HCT116 (cell line): ENCODE data around the gene TMEM132C. TPM values are rescaled to one million over a fixed set of nuclear protein-coding genes. Genes with fewer than 3 reads are reported as not detected.

Source experiments
- ATAC-seq: fragments of 200-7000 bp; cut with Tn5 transposase; 2 replicates; pipeline ENCODE4 v1.9.1; 2020; ENCODE audit warnings: mild to moderate bottlenecking, moderate library complexity
- BruUV-seq: library from RNA; stranded (reverse); fragments of 400-500 nt; replicated peaks from 2 replicates; lab custom pipeline; 2021; lab: Mats Ljungman, UMichigan
- CTCF ChIA-PET: fragments of 300-600 bp; sonication (Branson Sonifier 250); formaldehyde crosslinking; loops from one replicate; lab custom pipeline; 2021; ENCODE audit warnings: antibody characterized with exemption; lab: Charles Lee
- POLR2A ChIA-PET: fragments of 300-600, 350-600 bp; sonication (Branson Sonifier 250); formaldehyde crosslinking; loops from one replicate; lab custom pipeline; 2021; ENCODE audit warnings: antibody characterized with exemption; lab: Charles Lee
- RAD21 ChIA-PET, 2 experiments: fragments of 300-600 bp; sonication (Branson Sonifier 250); formaldehyde crosslinking; loops; one replicate each; lab custom pipeline; 2023; ENCODE audit warnings: low total read pairs in 2 of 2; ENCODE audit not compliant: uncharacterized antibody in 2 of 2, unreplicated experiment in 2 of 2, low non-redundant PET in 1 of 2; lab: Charles Lee
- DNase-seq: peaks from one replicate; pipeline ENCODE4 v3.0.0-alpha.2; 2010; ENCODE audit warnings: low read depth, low spot score
- H2AFZ ChIP-seq: fragments of 200-600 bp; shearing (Covaris generic), sonication (generic); 2 replicates; pipeline ENCODE4 v1.6.1; 2017; ENCODE audit warnings: low read depth, mixed run types, mixed read lengths, antibody characterized with exemption, low read length; ENCODE audit not compliant: poor library complexity, severe bottlenecking
- H3K27ac ChIP-seq: 2 replicates; pipeline ENCODE4 v1.5.1; 2012; ENCODE audit warnings: low read depth, low read length
- H3K27me3 ChIP-seq: fragments of 200-600 bp; sonication (generic); 2 replicates; pipeline ENCODE4 v1.6.1; 2016; ENCODE audit warnings: mixed run types, low read length, mixed read lengths; ENCODE audit not compliant: insufficient read depth
- H3K36me3 ChIP-seq, 2 experiments: fragments of 200-500 bp in 1 of 2; fragments of 200-600 bp in 1 of 2; sonication (Bioruptor generic) in 1 of 2; sonication (generic) in 1 of 2; 2 replicates each; pipeline versions ENCODE4 v1.5.1 to v1.6.1; 2014 to 2016; ENCODE audit warnings: low read length in 2 of 2, inconsistent platforms in 1 of 2, mixed read lengths in 1 of 2, mixed run types in 1 of 2; ENCODE audit not compliant: insufficient read depth in 2 of 2, control insufficient read depth in 1 of 2
- H3K4me1 ChIP-seq, 2 experiments: fragments of 200-600 bp in 1 of 2; sonication (generic) in 1 of 2; 2 replicates each; pipeline versions ENCODE4 v1.5.1 to v1.6.1; 2012 to 2017; ENCODE audit warnings: low read length in 2 of 2, inconsistent platforms in 1 of 2, mild to moderate bottlenecking in 1 of 2, mixed read lengths in 1 of 2, mixed run types in 1 of 2, moderate library complexity in 1 of 2; ENCODE audit not compliant: insufficient read depth in 2 of 2, control insufficient read depth in 1 of 2
- H3K4me2 ChIP-seq: fragments of 200-600 bp; sonication (generic); 2 replicates; pipeline ENCODE4 v1.6.1; 2017; ENCODE audit warnings: mixed run types, low read length, mixed read lengths
- H3K4me3 ChIP-seq, 2 experiments: fragments of 200-600 bp in 1 of 2; sonication (generic) in 1 of 2; replicated peaks in 1 of 2; 2 replicates each; pipeline ENCODE4 v1.5.1; 2011 to 2016; ENCODE audit warnings: low read length in 2 of 2, control low read depth in 1 of 2, low read depth in 1 of 2, mild to moderate bottlenecking in 1 of 2, mixed read lengths in 1 of 2, mixed run types in 1 of 2
- H3K79me2 ChIP-seq: fragments of 200-600 bp; sonication (generic); 2 replicates; pipeline ENCODE4 v1.6.1; 2017; ENCODE audit warnings: mild to moderate bottlenecking, mixed run types, low read length, moderate library complexity, mixed read lengths; ENCODE audit not compliant: insufficient read depth
- H3K9ac ChIP-seq: fragments of 200-600 bp; sonication (generic); 2 replicates; pipeline ENCODE4 v1.6.1; 2016; ENCODE audit warnings: low read length, mixed read lengths
- H3K9me2 ChIP-seq: fragments of 200-600 bp; sonication (generic), shearing (Covaris generic); 2 replicates; pipeline ENCODE4 v1.6.1; 2017; ENCODE audit warnings: mixed run types, mild to moderate bottlenecking, moderate library complexity; ENCODE audit not compliant: insufficient read depth
- H3K9me3 ChIP-seq, 2 experiments: fragments of 200-500 bp in 1 of 2; fragments of 200-600 bp in 1 of 2; sonication (Bioruptor generic) in 1 of 2; sonication (generic) in 1 of 2; 2 replicates each; pipeline ENCODE4 v1.6.1; 2014 to 2017; ENCODE audit warnings: low read length in 2 of 2, mixed read lengths in 2 of 2, inconsistent platforms in 1 of 2, low read depth in 1 of 2, mild to moderate bottlenecking in 1 of 2, mixed run types in 1 of 2, moderate library complexity in 1 of 2; ENCODE audit not compliant: control insufficient read depth in 1 of 2, insufficient read depth in 1 of 2
- H4K20me1 ChIP-seq: fragments of 200-600 bp; sonication (generic), shearing (Covaris generic); 2 replicates; pipeline ENCODE4 v1.6.1; 2017; ENCODE audit warnings: mixed run types, mild to moderate bottlenecking, moderate library complexity; ENCODE audit not compliant: insufficient read depth
- CBX3 ChIP-seq: IDR thresholded peaks from 2 replicates; pipeline ENCODE4 v1.6.1; 2012; ENCODE audit warnings: low read depth
- CEBPB ChIP-seq: IDR thresholded peaks from 2 replicates; pipeline ENCODE4 v1.6.1; 2012; ENCODE audit warnings: low read depth
- CTCF ChIP-seq, 3 experiments: fragments of 200-600 bp in 1 of 3; sonication (generic) in 1 of 3; IDR thresholded peaks in 2 of 3; conservative IDR thresholded peaks in 1 of 3; 2 replicates each; pipeline ENCODE4 v1.5.1; 2012 to 2017; ENCODE audit warnings: low read depth in 2 of 3, low read length in 2 of 3, antibody characterized with exemption in 1 of 3, borderline replicate concordance in 1 of 3, control low read depth in 1 of 3, mild to moderate bottlenecking in 1 of 3, mixed read lengths in 1 of 3, mixed run types in 1 of 3, moderate library complexity in 1 of 3; ENCODE audit not compliant: insufficient read depth in 1 of 3
- EGR1 ChIP-seq: IDR thresholded peaks from 2 replicates; pipeline ENCODE4 v1.6.1; 2012; ENCODE audit warnings: low read depth
- ELF1 ChIP-seq: IDR thresholded peaks from 2 replicates; pipeline ENCODE4 v1.6.1; 2012; ENCODE audit warnings: low read depth, borderline replicate concordance
- EZH2 ChIP-seq: fragments of 200-600 bp; sonication (generic); IDR thresholded peaks from 2 replicates; pipeline ENCODE4 v1.6.1; 2017; ENCODE audit warnings: antibody characterized with exemption, mixed run types
- EZH2phosphoT487 ChIP-seq: fragments of 200-600 bp; IDR thresholded peaks from 2 replicates; pipeline ENCODE4 v1.6.1; 2018; ENCODE audit warnings: antibody characterized with exemption, borderline replicate concordance
- FOSL1 ChIP-seq: IDR thresholded peaks from 2 replicates; pipeline ENCODE4 v1.6.1; 2012; ENCODE audit warnings: low read depth
- JUND ChIP-seq: IDR thresholded peaks from 2 replicates; pipeline ENCODE4 v1.6.1; 2012
- POLR2AphosphoS5 ChIP-seq: IDR thresholded peaks from 2 replicates; pipeline ENCODE4 v1.6.1; 2011; ENCODE audit warnings: mild to moderate bottlenecking, low read depth, low read length, moderate library complexity
- RAD21 ChIP-seq: IDR thresholded peaks from 2 replicates; pipeline ENCODE4 v1.6.1; 2012; ENCODE audit warnings: low read depth, mild to moderate bottlenecking
- REST ChIP-seq: IDR thresholded peaks from 2 replicates; pipeline ENCODE4 v1.6.1; 2012; ENCODE audit warnings: low read depth
- SIN3A ChIP-seq: IDR thresholded peaks from 2 replicates; pipeline ENCODE4 v1.6.1; 2012; ENCODE audit warnings: low read depth
- SP1 ChIP-seq: IDR thresholded peaks from 2 replicates; pipeline ENCODE4 v1.6.1; 2012; ENCODE audit warnings: low read depth
- SRF ChIP-seq: IDR thresholded peaks from 2 replicates; pipeline ENCODE4 v1.6.1; 2012; ENCODE audit warnings: low read depth
- TCF7L2 ChIP-seq: IDR thresholded peaks from 2 replicates; pipeline ENCODE4 v1.7.0; 2011; ENCODE audit warnings: borderline replicate concordance, inconsistent platforms; ENCODE audit not compliant: insufficient read depth, insufficient read length; ENCODE audit errors: extremely low read depth
- ZBTB33 ChIP-seq: IDR thresholded peaks from 2 replicates; pipeline ENCODE4 v1.6.1; 2011; ENCODE audit warnings: mild to moderate bottlenecking, low read length, moderate library complexity; ENCODE audit not compliant: insufficient replicate concordance; ENCODE audit errors: extremely low read depth
- ZFX ChIP-seq: fragments of 450-650 bp; IDR thresholded peaks from 2 replicates; pipeline ENCODE4 v1.6.1; 2017
- ZNF274 ChIP-seq: fragments of 200-500 bp; sonication (Bioruptor generic); IDR thresholded peaks from 2 replicates; pipeline ENCODE4 v1.6.1; 2014; ENCODE audit warnings: mild to moderate bottlenecking, low read depth, low read length, inconsistent platforms
- intact Hi-C: fragments of 100-400 bp; cut with micrococcal nuclease; formaldehyde crosslinking; loops from 2 replicates; pipeline ENCODE4 v1.10.0; 2022
- total RNA-seq: library from RNA; stranded (reverse); gene quantifications from one replicate; pipeline ENCODE4 v1.2.1, GENCODE V29; 2021; ENCODE audit not compliant: unreplicated experiment

TMEM132C gene
- total RNA-seq, 1 experiment from 2014 or later, result not detected

- ChIA-PET CTCF (no interaction called here), POLR2A (no interaction called here), RAD21 (no interaction called here)
- Histone ChIP-seq H3K4me2 (no peak overlapping the region), H3K27ac (no peak overlapping the region), H2AFZ (no peak overlapping the region), H3K27me3 (no peaks in the 10 kb centered on the region), H4K20me1 (no peaks in the 10 kb centered on the region), H3K79me2 (no peaks in the 10 kb centered on the region), H3K9ac (no peak overlapping the region), H3K4me1 (no peaks in the 10 kb centered on the region), H3K9me3 (peaks cover 10 to 36% of the 10 kb centered on the region in 2 experiments; a peak in 2 of 4 replicates), H3K4me3 (no peak overlapping the region), H3K9me2 (no peaks in the 10 kb centered on the region), H3K36me3 (no peaks in the 10 kb centered on the region)
- ATAC-seq (no peak), DNase-seq (no peak)
- intact Hi-C loops, result no loop called here
- BruUV-seq, result no TSS peak
- TF ChIP-seq POLR2AphosphoS5 (no peak), SIN3A (no peak), EZH2phosphoT487 (no peak), EGR1 (no peak), ZNF274 (no peak), SP1 (no peak), CEBPB (no peak), FOSL1 (no peak), ELF1 (no peak), CBX3 (no peak), ZFX (no peak), CTCF (IDR thresholded peaks at IDR 0.05 in 2 of 3, conservative IDR thresholded peaks at IDR 0.05 in 1 of 3; ENCODE audit: borderline replicate concordance in 1 of 3, insufficient read depth in 1 of 3, low read depth in 2 of 3, low read length in 2 of 3) (no peak), JUND (no peak), RAD21 (no peak), ZBTB33 (no peak), EZH2 (no peak), REST (no peak), SRF (no peak), TCF7L2 (no peak)
These were observed 9.5 kb downstream of the TMEM132C start for GRCh38 chr12:128276471-128276870.
